ENCODE measurements around the gene PTGDR2.
A peak's percentile ranks its signal among the peaks of the same experiment; 100 is the strongest.

The PTGDR2 gene

DNA sequence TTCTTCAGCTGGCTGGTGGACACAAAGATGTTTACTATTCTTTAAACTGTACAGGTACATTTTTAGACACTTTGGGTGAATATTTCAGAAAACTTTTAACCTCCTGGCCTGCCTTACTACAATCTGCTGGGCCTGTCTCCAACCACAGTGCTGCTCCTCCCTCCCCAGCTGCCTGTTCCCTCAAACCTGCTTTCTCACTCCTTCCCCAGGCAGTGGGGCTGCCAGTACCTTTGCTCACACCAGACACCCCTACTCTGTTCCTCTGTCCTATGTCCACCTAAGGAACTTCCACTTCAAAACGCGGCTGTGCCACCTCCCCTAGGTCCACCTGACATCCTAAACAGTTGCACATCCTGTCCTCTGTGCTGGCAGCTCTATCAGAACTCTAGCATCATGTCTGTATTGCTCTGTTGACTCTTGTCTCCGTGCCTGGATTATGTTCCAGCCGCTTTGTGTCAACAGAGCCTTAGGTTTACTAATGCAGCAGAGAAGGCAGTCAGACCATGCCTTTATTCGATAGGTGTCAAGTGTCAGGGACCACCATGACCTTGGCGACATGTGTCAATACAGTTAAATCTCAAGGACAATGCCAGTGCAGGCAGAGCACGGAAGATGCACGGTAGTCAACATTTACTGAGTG is 25.0 kb upstream of the PTGDR2 start:
- H3K4me3 ChIP-seq (ENCODE audit: low read depth, low read length): no peak overlapping the region
- in situ Hi-C loops (cut with HindIII; ENCODE audit: low sequenced_read_pairs): no loop called here
- no peak for DNase-seq (ENCODE audit: low read depth, low spot score)
- TF ChIP-seq, protein P1, sequence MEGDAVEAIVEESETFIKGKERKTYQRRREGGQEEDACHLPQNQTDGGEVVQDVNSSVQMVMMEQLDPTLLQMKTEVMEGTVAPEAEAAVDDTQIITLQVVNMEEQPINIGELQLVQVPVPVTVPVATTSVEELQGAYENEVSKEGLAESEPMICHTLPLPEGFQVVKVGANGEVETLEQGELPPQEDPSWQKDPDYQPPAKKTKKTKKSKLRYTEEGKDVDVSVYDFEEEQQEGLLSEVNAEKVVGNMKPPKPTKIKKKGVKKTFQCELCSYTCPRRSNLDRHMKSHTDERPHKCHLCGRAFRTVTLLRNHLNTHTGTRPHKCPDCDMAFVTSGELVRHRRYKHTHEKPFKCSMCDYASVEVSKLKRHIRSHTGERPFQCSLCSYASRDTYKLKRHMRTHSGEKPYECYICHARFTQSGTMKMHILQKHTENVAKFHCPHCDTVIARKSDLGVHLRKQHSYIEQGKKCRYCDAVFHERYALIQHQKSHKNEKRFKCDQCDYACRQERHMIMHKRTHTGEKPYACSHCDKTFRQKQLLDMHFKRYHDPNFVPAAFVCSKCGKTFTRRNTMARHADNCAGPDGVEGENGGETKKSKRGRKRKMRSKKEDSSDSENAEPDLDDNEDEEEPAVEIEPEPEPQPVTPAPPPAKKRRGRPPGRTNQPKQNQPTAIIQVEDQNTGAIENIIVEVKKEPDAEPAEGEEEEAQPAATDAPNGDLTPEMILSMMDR (IDR thresholded peaks at IDR 0.05; ENCODE audit: low read depth, low read length): no peak

DNA sequence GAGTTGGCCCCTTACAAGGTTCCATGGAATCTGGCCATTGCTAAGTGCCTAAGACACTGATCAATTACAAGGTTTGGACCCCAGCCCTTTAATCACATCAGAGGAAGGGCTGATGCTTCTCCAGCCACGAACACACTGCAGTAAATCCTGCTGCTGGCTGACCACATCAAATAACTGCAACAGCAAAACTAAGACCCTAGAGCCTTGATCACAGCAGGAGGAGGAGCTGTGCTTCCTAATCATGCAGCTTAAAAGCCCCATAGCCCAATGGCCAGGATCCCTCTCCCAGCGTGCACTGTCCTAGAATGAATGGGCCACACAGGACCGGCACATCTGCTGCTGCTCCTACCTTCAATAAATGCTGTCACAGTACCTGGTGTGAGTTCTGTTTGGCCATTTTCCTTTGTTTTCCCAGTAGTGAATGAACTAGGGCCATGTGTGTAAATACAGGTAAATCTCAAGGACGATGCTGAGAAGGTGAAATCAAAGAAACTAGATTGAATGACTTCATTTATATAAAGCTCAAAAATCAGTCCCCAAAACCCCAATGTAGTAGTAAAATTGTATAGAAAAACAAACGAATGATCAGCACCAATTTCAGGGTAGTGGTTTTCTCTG is 24.3 kb upstream of the PTGDR2 start:
- TF ChIP-seq, protein P1 (IDR thresholded peaks at IDR 0.05; ENCODE audit: low read depth, low read length): no peak
- DNase-seq (ENCODE audit: low read depth, low spot score): peak; percentile 39
- in situ Hi-C loops (cut with HindIII; ENCODE audit: low sequenced_read_pairs): no loop called here
- no peak overlapping the region for H3K4me3 ChIP-seq (ENCODE audit: low read depth, low read length)

DNA sequence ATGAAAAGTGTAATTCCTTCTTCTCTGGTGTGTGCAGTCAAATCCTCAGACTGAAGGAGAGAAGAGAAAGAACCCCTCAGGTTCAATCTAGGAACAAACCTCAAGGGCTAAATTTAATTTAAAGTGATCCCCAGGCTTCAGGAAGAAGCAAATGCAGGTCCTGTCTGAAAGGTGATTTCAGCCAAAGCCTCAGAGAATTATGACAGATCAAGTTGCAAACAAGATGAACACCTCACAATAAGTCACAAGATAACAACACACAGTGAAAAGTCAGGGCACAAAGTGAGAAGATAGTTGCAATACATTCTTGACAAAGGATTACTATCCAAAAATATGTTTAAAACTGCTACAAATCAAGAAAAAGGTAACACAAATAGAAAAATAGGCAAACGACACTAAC is 23.4 kb upstream of the PTGDR2 start:
- TF ChIP-seq, protein P1 (IDR thresholded peaks at IDR 0.05; ENCODE audit: low read depth, low read length): no peak
- DNase-seq (ENCODE audit: low read depth, low spot score): no peak
- no peak overlapping the region for H3K4me3 ChIP-seq (ENCODE audit: low read depth, low read length)
- in situ Hi-C loops (cut with HindIII; ENCODE audit: low sequenced_read_pairs): no loop called here

DNA sequence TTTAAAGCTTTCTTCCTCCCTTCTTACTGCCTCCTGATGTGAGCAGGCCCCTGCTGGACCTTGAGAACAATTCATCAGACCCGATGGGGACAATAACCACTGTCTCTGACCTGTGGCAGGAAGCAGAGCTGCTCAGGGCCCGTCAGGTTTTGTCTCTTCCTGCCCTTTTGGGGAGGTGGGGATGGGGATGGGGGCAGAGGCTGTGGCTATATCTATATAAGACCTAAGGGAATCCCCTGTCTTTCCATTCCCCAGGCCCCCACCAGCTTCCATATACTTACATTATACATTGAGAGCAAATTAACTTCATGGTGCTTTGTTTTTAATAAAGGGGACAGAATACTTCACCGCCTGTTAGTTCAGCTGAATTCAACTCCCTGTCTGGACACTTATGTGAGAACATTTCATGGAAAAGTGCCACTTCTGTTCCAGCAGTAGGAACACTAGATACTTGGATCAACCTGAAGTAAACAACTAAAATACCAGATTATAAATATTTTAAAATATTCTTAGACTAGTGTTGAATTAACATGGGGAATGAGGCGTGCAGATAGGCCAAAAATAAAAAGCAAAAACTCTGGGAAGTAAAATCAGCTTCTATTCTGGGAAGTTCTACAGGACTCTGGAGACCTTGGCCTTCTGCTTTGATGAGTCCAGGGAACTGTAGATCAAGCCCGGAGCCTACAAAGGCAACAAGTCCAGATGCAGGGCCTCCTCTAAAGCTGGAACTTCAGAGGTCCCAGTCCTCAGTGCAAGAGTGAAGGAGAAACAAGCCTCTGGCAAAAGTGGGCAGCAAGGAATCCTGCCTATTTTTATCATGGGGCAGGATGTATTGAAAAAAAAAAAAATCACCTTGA is 22.7 kb upstream of the PTGDR2 start:
- H3K4me3 ChIP-seq (ENCODE audit: low read depth, low read length): no peak overlapping the region
- in situ Hi-C loops (cut with HindIII; ENCODE audit: low sequenced_read_pairs): no loop called here
- TF ChIP-seq, protein P1 (IDR thresholded peaks at IDR 0.05; ENCODE audit: low read depth, low read length): no peak
- DNase-seq (ENCODE audit: low read depth, low spot score): no peak

DNA sequence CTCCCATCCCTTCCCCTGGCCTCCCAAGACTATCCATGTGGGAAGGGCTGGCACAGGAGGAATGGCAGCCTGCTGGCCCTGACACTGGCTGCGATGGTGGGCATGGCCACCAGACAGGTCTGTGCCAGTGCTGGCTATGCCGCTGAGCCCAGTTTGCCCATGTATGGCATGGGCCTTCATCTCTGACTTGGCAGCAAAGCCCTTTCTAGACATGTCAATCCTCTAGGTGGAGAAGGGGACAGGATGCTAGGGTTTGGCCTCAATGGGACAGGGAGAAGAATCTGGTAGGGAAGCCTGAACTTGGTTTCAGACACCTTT is 20.4 kb upstream of the PTGDR2 start:
- in situ Hi-C loops (cut with HindIII; ENCODE audit: low sequenced_read_pairs): no loop called here
- TF ChIP-seq, protein P1 (IDR thresholded peaks at IDR 0.05; ENCODE audit: low read depth, low read length): no peak

DNA sequence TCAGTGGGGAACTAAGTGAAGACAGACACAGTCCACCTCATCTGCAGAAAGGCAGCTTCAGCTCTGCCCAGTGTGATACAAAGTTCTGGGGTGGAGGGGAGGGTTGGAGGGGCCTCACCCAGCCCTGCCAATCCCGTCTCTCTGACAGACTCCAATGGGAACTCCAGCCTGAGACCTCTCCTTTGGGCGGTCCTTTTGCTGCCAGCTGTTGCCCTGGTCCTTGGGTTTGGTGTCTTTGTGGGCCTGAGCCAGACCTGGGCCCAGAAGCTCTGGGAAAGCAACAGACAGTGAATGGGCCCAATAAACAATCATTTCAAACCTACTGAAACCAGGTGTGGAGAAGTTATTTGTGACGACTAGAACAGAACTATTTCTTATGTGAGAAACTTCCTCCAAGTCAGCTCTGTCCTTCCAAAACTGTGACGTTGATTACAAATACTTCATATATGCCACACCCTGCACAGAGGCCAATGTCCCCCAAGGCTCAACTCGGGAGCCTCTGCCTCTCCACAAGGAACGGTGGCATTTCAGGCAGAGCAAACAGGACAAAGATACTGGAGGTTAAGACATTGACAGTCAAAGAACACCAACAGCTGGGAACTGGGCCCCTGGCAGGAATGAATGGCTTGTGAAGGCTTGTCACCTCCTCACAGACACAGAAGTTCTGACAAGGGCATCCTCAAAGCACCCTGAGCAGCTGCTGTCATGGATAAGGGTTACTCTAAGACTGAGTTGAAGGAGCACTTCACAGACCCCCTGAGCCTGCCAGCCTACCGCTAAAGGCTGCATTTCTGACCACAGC is 19.8 kb upstream of the PTGDR2 start:
- no peak overlapping the region for H3K4me3 ChIP-seq (ENCODE audit: low read depth, low read length)
- in situ Hi-C loops (cut with HindIII; ENCODE audit: low sequenced_read_pairs): no loop called here
- DNase-seq (ENCODE audit: low read depth, low spot score): no peak
- TF ChIP-seq, protein P1 (IDR thresholded peaks at IDR 0.05; ENCODE audit: low read depth, low read length): no peak

More for the DNA sequence above, 20.4 kb upstream of the PTGDR2 start:
- H3K4me3 ChIP-seq (ENCODE audit: low read depth, low read length): no peak overlapping the region
- DNase-seq (ENCODE audit: low read depth, low spot score): no peak
